ENCODE data around the gene TPRA1. TPM values are rescaled to one million over a fixed set of nuclear protein-coding genes. Genes with fewer than 3 reads are reported as not detected.

Gene TPRA1
- total RNA-seq = 17.1 TPM

DNA sequence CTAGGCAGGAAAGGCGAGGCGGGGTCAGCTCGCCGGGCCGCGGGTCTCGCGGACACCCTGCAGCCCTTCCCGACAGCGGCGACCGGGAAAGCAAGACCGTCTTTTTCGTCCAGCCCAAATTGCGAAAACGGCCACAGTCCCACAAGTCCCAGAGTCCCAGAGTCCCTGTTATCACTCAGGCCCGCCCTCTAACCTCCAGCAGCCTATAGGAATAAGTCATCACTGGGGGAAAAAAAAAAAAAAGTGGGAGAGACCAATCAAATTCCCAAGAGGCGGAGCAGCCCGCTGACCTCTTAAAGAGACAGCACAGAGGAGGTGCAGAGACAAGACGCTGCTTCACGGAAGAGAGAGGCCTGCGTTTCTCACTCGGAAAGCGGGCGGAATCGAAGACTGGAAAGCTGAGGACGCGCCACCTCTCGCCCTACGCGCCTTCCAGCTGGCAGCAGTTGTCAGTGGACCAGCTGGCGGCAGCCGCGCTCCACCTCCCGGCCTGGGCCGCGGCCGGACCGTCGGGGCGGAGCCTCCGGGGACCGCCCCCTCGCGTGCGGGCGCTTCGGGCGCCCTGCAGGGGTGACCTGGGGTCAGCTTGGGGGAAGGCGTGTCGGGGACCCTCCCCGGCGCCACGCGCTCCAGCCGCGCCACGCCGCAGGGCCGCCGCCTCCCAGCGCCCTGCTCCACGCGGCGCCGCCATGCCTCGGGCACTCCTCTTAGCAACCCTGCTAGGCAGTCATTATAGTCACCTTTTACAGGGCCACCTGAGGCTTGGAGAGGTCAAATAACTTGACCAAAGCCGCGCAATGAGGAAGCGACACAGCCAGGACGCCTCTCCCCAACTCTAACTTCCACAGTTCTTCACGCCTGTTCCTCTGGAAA lies at the start of gene TPRA1:
Gene TPRA1, minus strand, starts transcription at position 141 of the 873 bp plus-strand sequence. CDS start 10,587 bp downstream, outside the sequence.
- DNase-seq (ENCODE audit: low spot score in 2 of 2) = peak; percentile 98
- peak; percentile 55 for FAIRE-seq

DNA sequence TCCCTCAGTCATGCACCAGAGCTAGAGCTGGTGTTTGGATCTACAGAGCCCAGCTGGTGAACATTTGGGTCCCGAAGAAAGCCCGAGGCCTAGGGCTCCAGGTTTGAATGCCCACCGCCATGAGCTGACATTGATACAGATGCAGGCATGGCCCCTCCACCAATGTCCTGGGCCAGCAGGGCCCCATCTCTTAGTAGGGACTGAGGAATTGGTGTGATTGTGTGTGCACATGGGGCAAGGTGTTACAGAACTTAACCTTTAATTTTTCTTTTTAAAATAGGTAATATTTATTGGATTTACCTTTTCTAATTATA lies 49.5 kb upstream of the TPRA1 start:
- DNase-seq (ENCODE audit: low spot score in 2 of 2) (no peak), FAIRE-seq (no peak)

DNA sequence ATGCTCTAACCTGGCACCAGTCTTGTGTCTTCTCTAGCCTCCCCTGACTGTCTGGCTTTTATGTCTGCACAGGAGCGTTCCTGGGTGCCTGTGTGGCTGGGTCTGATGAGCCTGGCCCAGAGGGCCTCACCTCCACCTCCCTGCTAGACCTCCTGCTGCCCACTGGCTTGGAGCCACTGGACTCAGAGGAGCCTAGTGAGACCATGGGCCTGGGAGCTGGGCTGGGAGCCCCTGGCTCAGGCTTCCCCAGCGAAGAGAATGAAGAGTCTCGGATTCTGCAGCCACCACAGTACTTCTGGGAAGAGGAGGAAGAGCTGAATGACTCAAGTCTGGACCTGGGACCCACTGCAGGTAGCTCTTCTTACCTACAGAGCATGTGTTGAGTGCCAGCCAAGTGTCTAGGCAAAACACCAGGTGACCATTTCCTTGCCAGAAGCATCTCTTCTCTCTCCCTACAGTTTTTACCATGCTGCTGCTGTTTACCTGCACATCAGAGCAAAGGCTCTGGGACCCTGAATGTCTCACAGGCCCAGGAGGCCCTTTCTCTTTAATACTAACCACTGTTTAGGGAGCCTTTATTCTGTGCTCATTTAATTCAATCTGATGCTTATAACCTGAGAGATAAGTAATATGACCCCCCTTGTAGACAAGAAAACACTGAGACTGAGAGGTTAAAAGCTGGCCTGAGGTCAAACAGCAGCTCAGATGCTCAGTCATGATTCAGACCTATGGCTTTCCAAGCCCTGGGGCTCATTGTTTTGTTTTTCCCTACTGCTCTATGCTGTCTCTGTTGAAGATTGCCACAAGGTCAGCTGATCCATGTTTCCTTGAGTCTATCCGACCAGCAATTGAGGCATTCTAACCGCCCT lies 48.9 kb upstream of the TPRA1 start:
- no peak for DNase-seq (ENCODE audit: low spot score in 2 of 2)
- FAIRE-seq = no peak

DNA sequence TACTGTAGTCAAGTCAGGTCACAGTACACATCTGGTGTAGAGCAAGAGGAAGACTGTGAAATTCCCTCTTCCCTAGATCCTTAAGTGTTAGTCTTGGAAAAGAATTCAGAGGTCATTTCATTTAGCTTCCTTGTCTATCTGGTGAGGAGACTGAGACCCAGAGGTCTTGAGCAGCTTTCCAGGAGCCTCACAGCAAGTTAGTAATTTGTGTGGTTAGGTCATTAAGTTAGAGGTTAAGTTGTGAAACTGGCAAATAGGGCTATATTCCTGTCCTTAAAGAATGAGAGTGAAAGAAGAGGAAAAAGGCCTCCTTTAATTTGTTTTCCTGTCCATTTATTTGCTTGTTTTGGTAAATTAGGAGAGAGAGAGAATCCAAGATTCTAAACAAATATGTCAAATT lies 47.4 kb upstream of the TPRA1 start:
- FAIRE-seq (no peak), DNase-seq (ENCODE audit: low spot score in 2 of 2) (no peak)

DNA sequence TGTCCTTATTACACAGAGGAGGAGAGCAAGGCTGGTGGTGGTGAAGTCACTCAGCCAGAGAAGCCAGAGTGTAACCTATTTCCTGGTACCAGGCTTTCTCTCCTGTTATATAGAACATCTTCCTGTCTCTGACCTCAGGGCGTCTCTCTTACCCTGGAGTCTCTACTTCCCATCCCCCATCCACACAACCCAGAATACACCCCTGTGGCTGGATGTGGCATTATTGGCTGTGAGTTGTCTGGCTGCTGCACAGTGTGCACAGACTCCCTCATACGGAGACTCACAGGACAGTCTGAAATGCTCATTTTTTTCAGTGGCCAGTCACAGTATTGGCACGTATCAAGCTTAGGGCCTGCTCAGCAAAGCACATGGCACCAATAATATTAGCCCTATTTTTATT lies 47.0 kb upstream of the TPRA1 start:
- FAIRE-seq (no peak), DNase-seq (ENCODE audit: low spot score in 2 of 2) (no peak)

DNA sequence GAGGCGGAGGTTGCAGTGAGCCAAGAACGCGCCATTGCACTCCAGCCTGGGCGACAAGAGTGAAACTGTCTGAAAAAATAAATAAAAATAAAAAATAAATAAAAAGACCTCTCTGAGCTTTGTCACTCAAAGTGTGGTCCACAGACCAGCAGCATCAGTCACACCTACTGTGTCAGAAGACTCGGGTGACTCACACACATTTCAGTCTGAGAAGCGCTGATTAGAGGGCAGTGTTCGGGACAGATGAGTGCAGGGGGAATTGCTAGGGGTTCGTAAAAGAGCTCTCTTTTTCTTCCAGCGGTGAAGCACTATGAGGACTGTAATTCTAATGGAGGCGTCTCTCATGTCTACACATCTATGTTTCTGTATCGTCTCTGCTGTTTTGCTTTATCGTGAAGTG lies 44.1 kb upstream of the TPRA1 start:
- DNase-seq (ENCODE audit: low spot score in 2 of 2) = no peak
- no peak for FAIRE-seq

DNA sequence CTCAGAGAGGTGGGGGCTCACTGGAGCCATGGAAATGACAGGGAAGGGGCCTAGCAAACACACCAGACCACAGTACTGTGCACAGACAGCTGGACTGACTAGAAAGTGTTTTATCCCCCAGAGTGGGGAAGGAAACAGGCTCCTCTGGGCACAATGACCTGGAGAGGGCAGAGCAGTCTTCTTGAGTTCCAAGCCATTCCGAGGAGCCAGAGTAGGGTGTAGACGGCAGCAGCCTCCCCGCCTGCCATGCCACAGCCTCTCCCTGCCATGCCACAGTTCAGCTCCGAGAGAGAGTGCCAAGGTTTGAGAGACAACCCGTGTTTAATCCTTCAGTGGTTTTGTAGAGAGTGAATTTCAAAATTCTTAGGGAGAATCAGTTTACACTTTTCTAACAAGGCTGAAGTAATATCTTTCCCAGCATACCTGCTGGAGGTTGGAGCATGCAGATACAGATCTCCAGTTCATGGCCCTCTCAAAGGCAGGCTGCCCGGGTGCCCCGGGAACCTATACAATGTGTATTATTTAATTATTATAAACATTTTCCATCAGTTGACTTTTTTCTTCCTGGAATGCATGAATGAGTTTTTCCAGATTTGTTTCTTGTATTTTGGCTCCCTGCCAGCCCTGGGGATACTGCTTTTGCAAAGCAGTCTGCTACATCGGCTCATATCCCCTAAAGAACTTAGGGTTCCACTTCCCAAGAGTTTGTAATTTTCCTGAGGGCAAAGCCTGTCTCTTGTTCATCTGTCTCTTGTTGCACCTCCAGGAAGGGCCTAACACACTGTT lies 41.7 kb upstream of the TPRA1 start:
- no peak for DNase-seq (ENCODE audit: low spot score in 2 of 2)
- FAIRE-seq = no peak

DNA sequence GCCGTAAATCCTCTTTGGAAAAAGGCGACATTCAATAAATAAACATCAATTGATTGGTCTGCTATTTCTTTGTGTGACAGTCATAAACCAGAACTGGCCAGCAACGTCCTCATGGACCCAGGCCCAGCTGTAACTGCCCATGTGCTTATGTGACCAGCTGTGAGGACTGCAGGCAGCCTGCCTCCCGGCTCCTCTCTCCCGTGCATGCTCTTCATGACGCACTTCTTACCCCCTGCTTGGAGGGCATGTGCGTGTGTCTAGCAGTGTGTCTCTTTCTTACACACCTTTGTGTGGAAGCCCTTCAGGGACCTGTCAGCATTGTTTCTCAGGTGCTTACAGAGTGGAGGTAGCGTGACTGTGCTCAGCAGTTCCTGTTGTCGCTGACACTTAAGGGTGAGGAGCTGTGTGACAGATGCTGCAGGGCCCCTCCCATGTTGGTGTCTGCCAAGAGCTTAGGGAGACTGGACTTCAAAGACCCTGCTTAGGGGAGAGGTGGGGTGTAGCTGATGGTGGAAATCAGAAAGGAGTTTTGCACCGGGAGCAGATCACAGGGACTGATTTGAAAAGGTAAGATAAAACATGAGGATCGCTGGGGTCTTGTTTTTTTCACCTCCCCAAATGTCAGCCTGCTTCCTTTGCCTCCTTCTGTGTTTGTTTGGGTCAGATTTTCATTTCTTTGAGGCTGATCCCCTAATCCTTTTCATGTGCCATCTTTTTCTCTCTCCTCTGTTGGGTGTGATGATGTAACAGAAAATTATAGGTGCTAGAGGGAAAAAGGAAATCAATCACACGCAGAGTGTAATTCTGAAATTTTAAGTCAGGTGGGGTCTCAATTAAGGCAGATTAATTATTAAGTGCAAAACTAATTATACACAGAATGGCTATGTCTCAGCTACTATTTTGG lies 40.5 kb upstream of the TPRA1 start:
- DNase-seq (ENCODE audit: low spot score in 2 of 2) = no peak
- no peak for FAIRE-seq

DNA sequence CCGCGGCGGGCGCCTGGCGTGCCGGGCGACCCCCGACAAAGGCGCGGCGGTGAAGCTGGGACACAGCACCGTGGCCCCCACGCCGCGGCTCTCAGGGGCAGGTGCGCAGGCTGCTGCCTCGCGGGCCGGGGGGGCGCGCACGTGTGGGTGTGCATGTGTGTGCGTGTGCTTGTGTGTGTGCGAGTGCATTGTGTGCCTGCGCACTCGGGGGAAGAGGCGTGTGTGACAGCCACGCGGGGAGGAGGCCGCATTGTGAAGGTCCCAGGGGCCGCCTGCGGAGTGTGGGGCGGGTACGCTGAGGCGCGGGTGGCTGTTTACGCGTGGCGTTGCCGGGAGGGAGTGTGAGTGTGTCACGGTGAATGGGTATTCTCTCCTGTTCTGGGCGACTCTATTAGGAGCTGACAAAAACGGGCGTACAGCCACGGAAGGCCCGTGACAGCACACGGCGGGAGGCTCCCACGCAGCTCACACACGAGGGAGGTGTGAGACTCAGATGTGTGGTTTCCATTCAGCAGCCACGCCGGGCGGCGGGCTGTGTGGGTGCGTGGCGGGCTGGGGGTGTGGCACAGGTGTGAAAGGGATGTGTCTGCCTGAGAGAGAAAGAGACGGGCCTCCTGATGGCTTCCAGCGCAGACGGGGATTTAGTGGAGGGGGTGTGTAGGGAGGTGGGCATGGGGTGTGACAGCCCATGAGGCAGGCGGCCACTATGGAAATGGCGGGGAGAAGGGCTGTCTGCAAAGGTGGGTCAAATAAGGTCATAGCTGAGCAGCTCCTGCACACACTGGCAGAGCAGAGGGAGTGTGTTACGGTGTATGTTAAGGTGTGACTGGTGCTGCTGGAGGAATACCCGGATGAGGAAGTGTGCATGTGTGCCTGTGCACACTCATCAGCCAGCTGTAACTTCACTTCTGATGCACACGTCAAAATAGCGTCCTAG lies 39.2 kb upstream of the TPRA1 start:
- FAIRE-seq = no peak

DNA sequence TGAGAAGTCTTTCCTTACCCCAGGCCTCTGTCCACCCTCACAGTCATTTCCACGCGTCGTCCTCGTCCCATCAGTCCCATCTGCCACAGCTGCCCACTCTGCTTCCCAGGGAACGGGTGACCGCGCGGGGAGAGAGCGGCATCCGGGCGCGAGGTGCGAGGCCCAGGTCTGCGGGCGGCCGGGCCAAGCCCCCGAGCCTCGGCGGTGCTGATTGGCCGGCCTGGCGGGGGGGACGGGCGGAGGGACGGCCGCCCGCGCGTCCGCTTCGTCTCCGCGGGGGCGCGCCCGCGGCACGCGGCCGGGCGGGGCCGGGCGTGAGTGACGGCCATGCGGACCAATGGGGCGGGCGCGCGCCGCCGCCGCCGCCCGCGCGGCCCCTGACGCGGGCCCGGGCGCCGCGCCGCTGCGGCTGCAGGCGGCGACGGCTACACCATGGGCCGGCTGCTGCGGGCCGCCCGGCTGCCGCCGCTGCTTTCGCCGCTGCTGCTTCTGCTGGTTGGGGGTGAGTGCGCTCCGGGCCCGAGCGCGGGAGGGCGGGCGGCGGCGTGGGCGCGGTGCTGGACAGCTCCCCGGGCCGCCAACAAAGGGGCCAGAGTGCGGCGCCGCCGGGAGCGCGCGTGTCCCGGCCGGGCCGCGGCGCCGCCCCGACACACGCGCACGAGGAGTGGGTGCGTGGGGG lies 38.4 kb upstream of the TPRA1 start, which contains the start of gene PODXL2:
Gene PODXL2, plus strand, starts transcription at position 398 of the 679 bp plus-strand sequence. Its CDS starts 35 bp downstream, at position 433.
- DNase-seq (ENCODE audit: low spot score in 2 of 2) (peak; percentile 90 to 91), FAIRE-seq (no peak)

More for the DNA sequence above, 39.2 kb upstream of the TPRA1 start:
- peak in 1 of 2 donors; percentile 49 for DNase-seq (ENCODE audit: low spot score in 2 of 2)

DNA sequence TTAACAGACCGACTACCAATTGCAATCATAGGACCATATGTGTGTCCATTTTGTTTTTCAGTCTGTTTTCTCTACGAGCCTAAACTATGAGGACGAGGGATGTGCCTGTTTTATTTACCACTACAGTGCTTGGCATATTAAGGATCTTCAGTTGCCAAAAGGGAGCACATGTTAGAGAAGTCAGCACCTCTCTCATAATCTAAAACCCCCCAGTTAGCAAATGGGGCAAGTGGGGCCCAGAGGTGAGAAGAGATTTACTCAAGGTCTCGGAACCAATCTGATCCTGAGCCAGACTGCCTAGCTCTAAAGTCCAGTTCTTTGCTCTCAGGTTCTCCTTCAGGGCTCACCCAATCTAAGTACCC lies 37.9 kb upstream of the TPRA1 start:
- DNase-seq (ENCODE audit: low spot score in 2 of 2) = no peak

DNA sequence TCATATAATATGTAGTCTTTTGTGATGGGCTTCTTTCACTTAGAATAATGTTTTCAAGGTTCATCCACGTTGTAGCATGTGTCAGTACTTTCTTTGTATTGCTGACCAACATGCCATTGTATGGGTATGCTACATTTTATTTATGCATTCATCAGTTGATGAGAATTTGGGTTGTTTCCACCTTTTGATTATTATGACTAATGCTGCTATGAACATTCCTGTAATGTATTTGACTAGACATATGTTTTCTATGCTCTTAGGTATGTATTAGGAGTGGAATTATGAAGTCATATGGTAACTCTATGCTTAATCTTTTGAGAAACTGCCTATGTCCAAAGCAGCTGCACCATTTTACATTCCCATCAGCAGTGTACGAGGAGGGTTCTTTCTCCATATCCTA lies 35.3 kb upstream of the TPRA1 start:
- no peak for DNase-seq (ENCODE audit: low spot score in 2 of 2)
- no peak for FAIRE-seq

More for the DNA sequence above, 37.9 kb upstream of the TPRA1 start:
- FAIRE-seq = no peak

DNA sequence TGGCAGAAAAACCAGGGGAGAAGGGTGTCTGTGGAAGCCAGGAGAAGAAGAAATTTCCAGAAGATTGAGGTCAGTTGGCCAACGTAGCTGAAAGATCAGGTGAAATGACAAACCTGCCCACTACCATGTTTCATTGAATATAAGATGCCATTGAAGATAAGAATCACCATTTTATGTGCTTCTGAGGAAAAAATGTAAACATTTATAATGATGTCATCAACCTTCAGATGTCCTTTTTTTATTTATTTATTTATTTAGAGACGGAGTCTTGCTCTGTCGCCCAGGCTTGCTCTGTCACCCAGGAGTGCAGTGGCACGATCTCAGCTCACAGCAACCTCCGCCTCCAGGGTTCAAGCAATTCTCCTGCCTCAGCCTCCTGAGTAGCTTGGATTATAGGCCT lies 33.5 kb upstream of the TPRA1 start:
- FAIRE-seq (no peak), DNase-seq (ENCODE audit: low spot score in 2 of 2) (no peak)

DNA sequence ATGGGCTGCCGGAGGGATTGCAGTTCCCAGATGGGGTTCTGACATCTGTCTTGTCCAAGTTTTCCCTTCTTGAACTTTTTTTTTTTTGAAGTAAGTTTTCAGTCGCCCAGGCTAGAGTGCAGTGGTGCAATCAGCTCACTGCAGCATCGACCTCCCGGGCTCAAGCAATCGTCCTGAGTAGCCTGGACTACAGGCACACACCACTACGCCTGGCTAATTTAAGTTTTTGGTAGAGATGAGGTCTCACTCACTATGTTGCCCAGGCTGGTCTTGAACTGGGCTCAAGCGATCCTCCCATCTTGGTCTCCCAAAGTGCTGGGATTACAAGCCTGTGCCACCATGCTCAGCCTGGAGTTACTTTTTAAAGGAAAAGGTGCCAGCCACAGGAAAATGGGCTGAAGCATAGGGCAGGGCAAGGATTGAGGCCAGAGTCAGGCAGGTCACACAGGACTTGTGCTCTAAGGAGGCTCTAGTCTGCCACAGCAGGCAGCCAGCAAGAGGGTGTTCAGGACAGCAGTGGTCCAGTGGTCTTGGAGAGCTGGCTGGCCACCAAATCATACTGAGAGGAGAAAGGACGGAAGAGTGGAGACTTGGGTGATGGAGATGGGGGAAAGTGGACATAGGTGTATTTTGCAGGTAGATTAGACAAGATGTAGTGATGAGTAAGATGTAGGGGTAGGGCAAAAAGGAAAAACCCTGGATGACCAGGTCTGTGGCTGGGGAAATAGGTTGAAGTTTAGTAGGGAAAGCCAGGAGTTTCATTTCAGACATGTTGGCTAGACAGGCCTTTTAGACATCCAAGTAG lies 32.4 kb upstream of the TPRA1 start:
- no peak for FAIRE-seq
- DNase-seq (ENCODE audit: low spot score in 2 of 2) = no peak

DNA sequence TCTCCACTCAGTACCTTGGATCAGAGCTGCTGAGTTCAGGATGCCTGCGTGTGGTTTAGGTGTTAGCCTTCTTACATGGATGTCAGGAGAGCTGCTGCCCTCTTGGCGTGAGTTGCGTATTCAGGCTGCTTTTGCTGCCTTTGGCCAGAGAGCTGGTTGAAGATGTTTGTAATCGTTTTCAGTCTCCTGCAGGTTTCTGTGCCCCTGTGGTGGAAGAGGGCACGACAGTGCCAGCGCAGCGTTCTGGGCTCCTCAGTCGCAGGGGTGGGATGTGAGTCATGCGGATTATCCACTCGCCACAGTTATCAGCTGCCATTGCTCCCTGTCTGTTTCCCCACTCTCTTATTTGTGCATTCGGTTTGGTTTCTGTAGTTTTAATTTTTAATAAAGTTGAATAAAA lies 31.5 kb upstream of the TPRA1 start:
- FAIRE-seq (no peak), DNase-seq (ENCODE audit: low spot score in 2 of 2) (no peak)

DNA sequence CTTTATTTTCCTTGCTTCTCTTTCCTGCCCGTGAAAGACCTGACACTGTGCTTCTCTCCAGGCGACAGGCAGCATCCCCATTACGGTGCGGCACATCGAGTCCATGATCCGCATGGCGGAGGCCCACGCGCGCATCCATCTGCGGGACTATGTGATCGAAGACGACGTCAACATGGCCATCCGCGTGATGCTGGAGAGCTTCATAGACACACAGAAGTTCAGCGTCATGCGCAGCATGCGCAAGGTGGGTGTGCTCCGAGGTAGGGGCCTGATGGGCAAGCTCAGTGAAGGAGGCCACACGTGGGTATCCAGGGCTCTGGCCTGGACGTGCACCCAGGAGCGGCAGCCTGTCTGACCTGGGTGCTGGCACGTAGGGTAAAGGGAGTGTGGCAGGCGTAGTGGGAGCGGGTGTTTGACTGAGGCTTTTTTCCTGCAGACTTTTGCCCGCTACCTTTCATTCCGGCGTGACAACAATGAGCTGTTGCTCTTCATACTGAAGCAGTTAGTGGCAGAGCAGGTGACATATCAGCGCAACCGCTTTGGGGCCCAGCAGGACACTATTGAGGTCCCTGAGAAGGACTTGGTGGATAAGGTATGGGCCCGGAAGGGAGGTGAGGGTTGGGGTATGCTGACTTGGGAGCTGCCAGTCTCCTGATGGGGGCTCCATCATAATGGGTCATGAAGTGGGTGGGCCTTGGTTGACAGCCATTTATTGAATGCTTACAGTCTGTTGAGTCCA lies 30.3 kb upstream of the TPRA1 start:
- FAIRE-seq (no peak), DNase-seq (ENCODE audit: low spot score in 2 of 2) (no peak)

DNA sequence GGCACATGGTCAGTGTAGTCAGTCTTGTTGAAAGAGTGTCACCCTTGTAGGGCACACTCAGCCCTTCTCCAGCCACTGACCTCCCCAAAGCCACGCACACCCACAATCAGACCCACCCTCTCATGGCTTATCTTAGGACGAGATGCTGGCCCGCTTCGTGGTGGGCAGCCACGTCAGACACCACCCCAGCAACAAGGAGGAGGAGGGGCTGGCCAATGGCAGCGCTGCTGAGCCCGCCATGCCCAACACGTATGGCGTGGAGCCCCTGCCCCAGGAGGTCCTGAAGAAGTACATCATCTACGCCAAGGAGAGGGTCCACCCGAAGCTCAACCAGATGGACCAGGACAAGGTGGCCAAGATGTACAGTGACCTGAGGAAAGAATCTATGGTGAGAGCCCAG lies 28.4 kb upstream of the TPRA1 start:
- DNase-seq (ENCODE audit: low spot score in 2 of 2) (no peak), FAIRE-seq (no peak)

Data from frontal cortex (tissue), 4 donors.